Medulla oblongata (tissue), 1 donor: ENCODE data around the gene RCSD1.

Experiments
- DNase-seq: peaks from one replicate; pipeline ENCODE4 v3.0.0-alpha.2; 2015; ENCODE audit errors: extremely low spot score

Gene RCSD1

DNA sequence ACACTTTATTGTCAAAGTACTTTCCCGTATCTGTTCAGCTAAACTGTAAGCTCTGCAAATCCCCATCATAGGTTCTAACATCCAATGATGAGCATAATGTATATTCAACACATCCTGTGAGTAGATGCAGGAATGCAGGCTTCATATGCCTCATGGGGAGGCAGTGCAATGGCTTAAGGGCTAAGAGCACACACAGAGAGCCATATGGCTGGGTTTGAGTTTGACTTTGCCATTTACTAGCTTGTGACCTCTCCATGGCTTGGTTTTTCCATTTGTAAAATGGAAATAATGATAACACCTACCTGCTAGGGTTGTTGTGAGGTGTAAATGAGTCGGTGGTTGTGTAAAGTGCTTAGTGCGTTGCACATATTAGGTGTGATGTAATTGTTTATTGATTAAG is 13.4 kb downstream of the RCSD1 start:
- no peak for DNase-seq

DNA sequence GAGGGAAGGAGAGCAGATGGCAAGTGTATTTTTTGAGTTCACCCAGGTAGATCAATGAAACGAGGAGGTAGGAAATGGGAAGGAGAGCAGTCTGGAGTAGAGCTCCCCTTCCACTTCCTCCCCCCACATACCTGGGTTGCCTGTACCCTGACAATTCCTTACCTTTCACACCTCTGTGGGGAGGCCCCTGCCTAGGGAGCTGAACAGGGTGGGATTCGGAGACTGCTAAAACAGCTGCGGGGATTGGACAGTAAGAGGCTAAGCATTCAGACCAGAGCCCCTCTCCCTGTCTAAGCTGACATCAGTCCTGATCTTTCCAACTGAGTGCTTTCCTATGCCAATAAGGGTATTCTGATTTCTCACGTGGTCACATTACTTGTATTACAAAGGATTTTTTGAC is 14.5 kb downstream of the RCSD1 start:
- no peak for DNase-seq

DNA sequence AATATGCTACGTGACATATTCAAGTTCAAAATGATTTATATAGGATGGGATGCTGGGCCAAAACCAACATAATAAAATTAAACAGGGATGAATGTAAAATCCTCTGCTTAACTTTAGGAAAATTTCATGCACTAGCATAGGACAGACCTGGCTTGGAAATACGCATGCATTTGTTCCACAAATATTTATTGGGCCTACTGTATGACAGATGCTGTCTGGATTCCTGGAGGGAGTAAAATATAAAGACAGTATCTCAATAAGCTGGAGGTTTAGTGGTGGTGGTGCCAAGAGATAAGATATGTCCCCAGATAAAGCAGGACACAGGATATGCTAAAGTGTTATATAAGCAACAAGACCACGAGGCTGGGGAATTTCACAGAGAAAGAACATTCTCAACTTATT is 15.1 kb downstream of the RCSD1 start:
- DNase-seq: no peak

DNA sequence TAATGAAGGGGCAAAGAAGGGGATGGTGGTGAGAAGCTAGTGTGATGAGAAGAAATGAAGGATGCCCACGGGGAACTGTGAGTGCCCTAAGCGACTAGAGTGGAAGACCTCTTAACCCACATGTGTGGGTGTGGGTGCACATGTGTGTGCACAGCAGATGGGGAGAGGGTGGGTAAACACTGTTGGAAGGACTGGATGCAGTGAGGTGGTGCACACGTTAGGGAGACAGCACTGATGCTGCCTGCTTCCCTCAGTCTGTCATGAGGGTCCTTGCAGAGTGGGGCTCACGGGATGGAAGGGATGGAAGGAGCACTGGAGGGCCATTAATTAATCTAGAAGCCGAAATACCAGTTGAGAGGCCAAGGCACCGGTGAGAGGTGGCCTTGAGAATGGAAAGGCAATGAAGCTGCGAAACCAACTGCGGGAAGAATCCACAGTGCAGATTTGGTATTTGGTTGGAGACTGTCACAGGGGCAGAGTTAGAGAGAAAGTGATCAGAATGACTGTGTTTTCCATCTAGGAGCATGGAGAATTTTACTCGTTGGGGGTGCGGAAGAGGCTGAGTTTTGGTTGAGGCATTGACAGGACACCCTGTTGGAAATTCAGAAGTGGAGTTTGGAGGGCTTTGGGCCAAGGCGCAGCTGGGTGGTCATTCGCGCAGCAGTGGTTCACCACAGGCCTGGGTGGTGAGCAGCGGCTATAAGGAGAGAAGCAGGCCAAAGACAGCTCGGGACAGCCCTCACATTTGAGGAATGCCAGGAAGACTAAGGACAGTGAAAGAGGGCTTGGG is 15.8 kb downstream of the RCSD1 start:
- no peak for DNase-seq

DNA sequence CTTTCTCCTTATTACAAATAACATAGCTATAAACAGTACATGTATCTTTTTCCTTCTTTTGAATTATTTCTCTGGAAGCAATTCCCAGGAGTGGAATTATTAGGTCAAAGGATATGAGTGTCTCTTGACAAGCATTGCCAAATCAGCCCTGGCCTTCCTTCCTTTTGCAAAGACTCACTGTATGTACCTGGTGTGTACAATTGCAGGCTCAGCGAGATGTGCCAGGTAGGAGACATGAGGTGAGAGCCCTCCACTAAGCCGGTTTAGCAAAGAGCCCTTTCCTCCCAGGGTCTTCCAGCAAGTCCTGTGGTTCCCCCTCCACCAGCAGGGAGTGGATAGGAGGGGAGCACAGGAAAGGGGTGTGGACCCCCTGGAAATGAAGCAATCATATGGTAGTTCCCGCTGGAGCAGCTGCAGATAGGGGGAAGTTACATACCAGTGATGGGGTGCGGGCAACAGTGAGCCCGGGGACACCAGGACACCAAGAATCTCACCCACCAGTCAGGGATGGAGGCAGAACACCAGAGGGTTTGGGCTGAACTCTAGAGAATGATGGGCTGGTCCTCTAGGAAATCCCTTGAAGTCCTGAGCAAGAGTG is 18.3 kb downstream of the RCSD1 start:
- no peak for DNase-seq

DNA sequence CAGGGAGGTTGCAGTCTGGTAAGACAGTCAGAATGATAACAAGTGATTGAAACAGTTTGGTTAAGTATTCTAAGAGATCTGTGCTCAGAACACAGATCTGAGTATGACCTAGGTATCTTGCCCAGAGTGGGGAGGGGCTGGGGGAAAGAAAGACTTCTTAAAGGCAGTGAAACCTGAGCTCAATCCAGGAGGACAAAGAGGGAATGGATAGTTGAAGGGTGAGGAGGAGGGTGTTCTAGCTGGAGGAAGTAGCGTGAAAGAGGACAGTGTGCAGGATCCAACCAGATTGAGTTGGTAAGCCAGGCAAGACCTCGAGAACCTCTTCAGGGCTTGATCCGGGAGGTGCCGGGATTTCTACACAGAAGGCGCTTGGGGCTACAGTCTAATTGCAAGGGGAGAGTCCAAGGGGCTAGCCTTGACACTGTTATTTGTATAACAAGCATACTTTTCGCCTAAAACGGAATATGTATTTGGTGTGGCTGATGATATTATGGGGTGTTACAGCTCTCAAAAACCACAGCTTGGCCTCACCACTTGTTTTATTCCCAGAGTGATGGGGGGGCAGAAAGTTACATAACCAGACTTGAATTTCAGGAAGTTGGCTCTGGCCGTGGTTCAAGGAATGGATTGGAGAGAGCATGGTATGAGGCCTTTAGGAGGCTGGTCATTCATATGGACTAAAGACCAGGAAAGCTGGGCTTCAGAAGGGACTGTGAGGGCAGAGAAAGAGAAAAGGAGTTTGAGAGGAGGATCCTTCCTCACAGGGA is 19.1 kb downstream of the RCSD1 start:
- peak; percentile 51 for DNase-seq

DNA sequence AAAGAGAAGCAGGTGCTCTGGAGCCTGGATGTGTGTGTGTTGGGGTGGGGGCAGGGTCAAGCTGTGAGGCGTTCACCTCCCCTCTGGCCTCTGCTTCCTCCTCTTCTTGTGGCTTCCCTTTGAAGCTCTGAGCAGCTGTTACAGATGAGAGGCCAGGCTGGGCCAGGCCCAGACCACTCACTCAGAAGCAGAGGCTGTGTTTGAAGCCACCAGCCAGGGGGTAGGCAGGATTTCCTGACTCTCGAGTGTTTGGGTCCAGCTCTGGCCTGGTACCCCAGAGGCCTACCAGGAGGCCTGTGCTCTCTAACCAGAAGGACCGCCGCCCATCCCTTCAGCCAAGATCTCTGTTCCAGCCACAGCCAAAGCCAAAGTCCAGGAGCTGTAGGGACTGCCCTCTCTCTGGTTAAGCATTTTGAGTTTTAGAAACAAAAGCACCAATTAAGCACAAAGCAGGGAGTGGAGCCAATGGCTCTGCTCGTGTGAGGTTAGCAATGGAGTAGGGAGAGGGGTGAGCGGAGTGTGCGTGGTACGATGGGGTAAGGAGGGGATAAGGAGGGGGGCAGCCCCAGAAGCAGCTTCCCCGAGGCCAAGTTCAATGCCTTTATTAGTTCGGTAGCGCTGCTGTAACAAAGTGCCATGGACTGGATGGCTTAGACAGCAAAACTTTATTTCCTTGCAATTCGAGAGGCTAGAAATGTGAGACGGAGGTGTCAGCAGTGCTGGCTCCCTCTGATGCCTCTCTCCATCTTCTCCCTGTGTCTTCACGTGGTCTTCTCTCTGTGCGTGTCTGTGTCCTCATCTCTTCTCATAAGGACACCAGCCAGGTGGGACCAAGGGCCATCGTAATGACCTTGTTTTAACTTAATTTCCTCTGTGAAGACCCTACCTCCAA is 20.5 kb downstream of the RCSD1 start:
- DNase-seq: no peak

DNA sequence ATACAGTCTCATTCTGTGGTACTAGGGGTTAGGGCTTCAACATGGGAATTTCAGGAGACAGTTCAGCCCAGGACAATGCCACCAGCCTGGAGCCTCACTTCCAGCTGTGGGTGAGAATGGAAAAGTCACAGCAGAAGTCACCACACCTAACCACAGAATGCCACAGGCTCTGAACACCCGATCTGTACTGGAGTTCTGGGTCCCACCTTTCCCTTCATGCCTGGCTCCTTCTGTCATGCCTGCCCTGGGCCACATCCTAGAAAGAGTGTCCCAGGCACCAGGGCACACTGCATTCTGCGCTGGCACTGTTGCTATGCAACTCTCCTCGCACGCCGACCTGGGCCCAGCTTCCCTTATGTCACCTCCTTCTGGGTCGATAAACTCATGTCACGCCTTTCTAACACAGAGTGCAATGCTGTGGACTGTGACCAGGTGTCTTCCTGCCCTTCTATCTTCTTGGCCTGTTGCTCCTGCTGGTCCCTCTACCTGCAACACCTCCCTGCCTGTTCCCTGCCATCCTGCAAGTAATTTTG is 21.2 kb downstream of the RCSD1 start:
- DNase-seq: no peak

DNA sequence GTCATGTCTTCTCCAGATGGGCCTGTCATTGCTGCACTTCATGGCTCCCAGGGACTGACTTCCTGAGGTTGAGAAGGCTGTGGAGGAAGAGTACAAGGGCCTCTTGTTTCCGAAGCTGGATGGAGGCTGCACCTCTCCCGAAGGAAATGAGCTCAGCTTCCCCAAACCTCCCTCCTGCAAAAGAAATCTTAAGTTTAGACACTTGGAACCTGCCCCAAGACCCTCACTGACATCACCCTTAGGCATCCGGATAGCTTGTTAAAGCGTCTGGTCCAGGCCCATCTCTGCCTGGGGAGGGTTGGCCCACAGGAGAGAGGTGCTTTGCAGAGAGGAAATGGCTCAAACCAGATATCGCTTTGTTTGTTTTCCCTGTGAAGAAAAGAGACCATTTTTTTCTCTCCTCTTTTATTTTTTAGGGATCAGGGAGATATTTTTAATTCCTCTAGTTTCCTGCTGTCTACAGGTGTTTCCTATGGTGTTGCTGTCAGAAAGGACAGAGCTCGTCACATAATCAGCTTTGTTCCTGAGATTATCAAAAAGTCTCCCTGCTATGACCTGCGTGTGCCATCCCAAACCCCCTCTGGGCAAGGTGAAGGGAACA is 25.0 kb downstream of the RCSD1 start:
- DNase-seq: no peak

DNA sequence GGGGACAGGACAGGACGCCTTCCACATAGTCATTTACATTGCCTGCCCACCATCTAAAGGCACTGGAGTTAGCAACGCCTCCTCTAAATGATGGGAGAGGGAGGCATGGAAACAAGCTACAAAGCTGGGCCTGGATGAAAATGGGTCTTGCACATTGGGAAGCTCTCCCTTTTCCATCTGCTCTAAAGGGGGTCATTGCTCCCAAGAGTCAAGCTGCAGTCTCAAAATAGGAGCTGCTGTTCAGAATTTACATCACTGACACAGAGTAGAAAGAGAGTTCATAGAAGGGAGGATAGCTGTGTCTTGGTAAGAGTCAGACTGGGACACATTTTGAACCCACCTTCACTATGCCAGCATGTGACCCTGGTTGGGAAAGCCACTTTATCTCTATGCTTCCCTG is 26.6 kb downstream of the RCSD1 start:
- DNase-seq: no peak

DNA sequence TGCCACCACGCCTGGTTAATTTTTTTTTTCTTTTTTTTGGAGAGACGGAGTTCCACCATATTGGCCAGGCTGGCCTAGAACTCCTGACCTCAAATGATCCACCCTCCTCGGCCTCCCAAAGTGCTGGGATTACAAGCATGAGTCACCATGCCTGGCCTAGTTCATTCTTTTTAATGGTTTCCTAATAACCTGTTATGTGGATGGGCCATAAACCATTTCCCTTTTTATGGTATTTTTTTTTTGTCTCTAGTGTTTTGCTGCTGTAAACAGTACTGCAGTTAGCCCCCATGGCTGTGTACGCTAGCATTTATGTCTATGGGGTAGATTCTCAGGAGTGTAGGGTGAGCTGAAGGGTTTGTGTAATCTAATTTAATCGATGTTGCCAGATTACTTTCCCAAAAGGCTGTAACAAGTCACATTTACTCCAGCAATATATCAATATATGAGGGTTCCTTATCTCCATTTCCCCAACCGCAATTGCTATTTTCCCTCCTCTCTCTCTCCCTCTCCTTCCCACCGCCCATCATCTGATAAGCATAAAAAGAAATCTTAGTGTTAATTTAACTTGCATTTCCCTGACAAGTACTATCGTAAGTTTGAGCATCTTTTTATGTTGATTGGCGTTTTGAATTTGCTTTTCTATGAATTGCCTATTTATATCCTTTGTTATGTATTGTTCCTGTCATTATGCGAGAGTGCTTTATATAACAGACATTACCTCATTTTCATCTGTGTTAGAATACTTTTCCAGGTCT is 28.7 kb downstream of the RCSD1 start:
- no peak for DNase-seq

DNA sequence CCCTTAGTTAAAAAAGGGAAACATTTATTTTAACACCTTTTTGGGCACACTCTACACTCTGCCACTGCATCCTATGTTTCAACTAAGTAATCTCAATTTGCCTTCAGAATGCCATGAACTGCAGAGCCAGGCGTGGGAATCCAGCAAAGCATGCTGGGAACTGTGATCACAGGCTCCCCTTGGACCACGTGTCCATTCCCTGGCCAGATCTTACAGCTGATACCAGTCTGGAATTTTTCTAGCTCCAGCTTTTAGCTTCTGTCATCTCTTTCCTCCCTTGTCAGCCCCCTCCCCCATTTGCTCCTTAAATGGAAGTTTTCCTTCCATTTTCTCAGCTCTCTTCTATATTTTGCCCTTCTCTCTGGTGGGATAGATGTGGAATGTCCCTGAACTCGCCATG is 29.4 kb downstream of the RCSD1 start:
- no peak for DNase-seq

DNA sequence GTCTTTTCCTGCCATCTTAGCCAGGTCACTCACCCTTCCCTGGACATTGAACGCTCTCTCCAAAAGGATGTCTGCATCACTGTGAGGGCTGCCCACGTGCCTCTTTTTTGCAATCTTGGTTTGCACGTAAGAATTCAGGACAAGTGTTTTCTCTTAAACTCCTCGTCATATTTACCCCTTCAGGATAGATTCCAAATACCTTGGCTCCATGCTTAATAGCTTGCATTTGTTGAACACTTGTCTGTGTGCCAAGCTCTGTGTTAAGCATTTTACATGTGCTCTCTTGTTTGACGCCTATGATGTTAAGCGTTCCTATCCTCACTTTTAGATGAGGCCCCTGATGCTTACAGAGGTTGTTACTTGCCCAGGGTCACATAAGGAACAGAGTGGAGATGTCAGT is 29.8 kb downstream of the RCSD1 start:
- DNase-seq: no peak

DNA sequence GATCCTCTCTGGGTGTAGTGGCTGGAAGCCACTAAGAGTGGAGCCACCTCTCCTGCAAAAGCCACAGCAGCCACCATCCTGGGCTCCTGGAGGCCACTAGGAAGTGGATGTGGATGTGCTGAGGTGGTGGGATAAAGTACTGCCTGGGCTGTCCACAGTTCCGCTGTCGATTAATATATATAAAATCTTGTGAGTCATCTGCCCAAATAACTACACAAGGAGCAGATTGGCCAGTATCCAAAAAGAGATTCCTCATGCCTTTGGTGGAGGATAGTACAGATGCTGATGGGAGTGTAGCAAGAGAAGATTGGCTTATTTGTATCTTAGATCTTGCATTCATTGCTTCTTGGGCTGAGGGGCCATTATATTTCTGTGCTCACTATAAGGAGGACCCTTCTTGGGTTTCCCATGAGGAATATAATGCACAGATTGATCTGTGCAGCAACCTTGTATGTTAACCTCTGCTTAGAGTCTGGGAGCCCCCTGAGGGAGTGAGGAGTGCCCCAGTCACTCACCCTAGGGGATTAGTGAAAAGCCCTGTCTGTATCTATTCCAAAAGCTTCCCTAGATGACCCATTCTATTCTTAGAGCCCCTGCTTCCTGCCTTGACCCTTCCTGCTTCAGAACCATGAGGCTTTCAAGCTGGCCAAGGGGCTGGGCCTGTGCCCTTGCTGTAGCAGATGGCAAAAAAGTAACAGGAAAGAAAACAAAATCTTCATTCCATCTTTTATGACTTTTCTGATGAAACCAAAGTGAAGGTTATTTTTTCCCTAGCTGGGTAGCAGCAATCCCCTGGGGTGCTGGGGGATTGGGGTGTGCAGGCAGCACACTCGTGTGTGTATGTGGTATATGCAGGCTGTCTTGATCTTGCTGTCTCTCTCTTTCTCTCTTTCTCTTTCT is 31.7 kb downstream of the RCSD1 start:
- no peak for DNase-seq

DNA sequence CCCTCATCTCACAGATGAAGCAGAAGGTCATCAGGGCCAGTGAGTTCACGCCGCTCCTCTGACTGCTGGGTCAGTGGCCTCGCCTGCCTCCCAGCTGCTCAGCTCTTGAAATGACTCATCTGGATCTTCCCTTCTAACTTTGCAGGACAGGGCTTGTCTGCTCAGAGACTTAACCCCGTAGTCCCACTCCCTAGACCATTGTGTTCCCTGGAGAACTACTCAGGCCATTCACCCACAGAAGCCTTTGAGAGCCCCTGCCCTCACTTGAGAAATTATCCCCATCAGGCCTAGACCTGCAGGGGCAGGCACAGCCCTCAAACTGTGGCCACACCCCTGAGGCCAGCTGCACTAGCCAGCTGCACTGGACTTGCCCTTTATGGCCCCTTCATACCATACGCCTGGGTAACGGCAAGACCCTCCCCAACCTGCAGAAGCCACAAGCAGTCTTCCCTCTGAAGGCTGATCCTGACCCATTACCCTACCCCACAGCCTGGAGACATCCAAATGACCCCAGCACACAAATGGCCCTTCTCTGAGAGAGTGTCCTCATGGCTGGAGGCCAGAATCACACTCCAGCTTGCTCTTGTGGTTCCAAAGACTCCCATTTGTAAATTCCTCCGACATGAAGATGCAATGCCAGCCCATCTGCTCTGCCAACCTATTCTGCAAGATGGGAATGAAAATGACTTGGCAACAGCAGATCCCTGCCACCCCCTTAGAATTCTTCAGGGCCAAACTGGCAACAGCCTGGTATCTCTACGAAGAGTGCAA is 33.2 kb downstream of the RCSD1 start:
- DNase-seq: no peak

DNA sequence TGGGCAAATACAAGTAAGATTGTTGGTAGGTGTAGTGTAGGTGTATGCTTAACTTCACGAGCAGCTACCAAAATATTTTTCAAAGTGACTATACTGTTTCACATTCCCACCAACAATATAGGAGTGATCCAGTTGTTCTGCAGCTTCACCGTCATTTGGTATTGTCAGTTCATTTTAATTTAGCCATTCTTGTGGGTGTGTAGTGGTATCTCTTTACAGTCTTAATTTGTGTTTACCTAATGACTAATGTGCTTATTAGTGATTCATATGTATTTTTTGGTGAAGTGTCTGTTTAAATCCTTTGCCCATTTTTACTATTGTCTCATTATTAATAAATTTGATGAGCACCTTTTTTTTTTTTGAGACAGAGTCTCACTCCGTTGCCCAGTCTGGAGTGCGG is 35.4 kb downstream of the RCSD1 start:
- DNase-seq: no peak

DNA sequence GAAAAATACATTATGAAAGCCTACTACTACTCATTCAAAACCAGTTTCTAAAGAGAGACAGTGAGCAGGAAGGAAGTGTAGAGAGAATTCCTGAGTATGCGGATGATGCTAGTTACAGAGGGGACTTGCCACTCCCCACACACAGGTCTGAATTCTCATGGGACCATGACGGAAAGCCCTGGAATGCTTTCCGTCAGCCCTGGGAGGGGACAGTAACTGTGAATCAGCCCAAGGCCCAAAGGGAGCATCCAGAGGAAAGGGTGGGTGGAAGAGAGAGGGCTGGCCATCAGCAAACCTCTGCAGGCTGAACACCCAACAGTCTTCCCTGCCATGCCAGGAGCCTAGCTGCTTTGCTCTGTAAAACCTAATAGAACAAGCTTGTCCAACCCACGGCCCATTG is 36.4 kb downstream of the RCSD1 start:
- DNase-seq: no peak

DNA sequence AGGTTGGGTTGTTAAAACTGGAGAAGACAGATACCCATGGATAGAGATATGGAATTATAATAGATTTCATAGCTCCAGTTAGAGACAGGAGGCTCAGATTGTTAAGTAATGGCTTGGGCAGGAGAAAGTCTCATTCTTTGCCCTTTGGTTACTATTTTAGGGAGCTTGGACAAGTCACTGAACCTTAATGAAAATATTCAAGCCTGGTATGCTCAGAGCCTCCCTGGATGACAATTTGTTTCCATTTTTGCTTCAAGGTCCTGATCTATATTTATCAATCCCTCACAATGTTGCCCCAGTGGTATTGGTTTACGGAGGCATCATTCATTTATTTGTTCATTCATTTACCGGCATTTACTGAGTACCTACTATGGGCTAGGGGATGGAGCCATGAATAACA is 37.5 kb downstream of the RCSD1 start:
- DNase-seq: no peak

DNA sequence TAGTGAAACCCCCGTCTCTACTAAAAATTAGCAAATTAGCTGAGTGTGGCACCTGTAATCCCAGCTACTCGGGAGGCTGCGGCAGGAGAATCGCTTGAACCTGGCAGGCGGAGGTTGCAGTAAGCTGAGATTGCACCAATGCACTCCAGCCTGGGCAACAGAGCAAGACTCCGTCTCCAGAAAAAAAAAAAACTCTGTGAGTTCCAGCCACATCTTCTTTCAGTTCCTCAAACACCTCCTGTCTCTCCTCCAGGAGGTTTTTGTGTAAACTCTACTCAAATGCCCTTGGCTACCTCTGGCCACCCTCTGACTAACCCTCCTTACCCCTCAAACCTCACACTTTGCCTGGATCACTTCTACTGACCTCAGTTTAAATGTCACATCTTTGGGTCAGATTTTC is 38.1 kb downstream of the RCSD1 start:
- DNase-seq: no peak
